H1 (cell line): Measurements from ENCODE around the gene PLIN1. TPM values are rescaled to one million over a fixed set of nuclear protein-coding genes. Genes with fewer than 3 reads are reported as not detected.

Source experiments
- CTCF ChIA-PET: fragments of 300-600 bp; sonication (Branson Sonifier 250); formaldehyde crosslinking; loops from one replicate; lab custom pipeline; 2021; ENCODE audit not compliant: partially characterized antibody; lab: Charles Lee
- POLR2A ChIA-PET: fragments of 300-600 bp; sonication (Branson Sonifier 250); formaldehyde crosslinking; loops from one replicate; lab custom pipeline; 2021; ENCODE audit warnings: inconsistent platforms; ENCODE audit not compliant: partially characterized antibody; lab: Charles Lee
- DNase-seq, 2 experiments: peaks; one replicate each; pipeline versions ENCODE4 v3.0.0 to v3.0.0-alpha.2; 2010 to 2022; ENCODE audit warnings: low spot score in 2 of 2, low read depth in 1 of 2, mixed read lengths in 1 of 2
- FAIRE-seq: peaks from 2 replicates; lab custom pipeline; 2011; peaks lifted over from hg19 to GRCh38; lab: Jason Lieb, UNC
- H2AFZ ChIP-seq: 2 replicates; pipeline ENCODE4 v1.8.1; 2012; ENCODE audit warnings: low read length, inconsistent platforms
- H2AK5ac ChIP-seq: 2 replicates; pipeline ENCODE4 v1.6.1; 2013; ENCODE audit warnings: low read depth, low read length
- H2BK120ac ChIP-seq: replicated peaks from 2 replicates; pipeline ENCODE3; 2013; ENCODE audit warnings: low read depth, low read length, inconsistent platforms
- H2BK12ac ChIP-seq: 2 replicates; pipeline ENCODE4 v1.6.1; 2013; ENCODE audit warnings: low read depth, low read length
- H2BK15ac ChIP-seq: 2 replicates; pipeline ENCODE4 v1.6.1; 2013; ENCODE audit warnings: low read length
- H2BK20ac ChIP-seq: 2 replicates; pipeline ENCODE4 v1.6.1; 2013; ENCODE audit warnings: low read length
- H2BK5ac ChIP-seq: 2 replicates; pipeline ENCODE4 v1.6.1; 2013; ENCODE audit warnings: low read depth, low read length
- H3K14ac ChIP-seq: 2 replicates; pipeline ENCODE4 v1.6.1; 2013; ENCODE audit warnings: inconsistent platforms; ENCODE audit not compliant: insufficient read length
- H3K18ac ChIP-seq: 2 replicates; pipeline ENCODE4 v1.6.1; 2013; ENCODE audit warnings: low read length; ENCODE audit errors: extremely low read depth
- H3K23ac ChIP-seq: 2 replicates; pipeline ENCODE4 v1.6.1; 2013; ENCODE audit warnings: inconsistent platforms; ENCODE audit not compliant: insufficient read length
- H3K23me2 ChIP-seq: 2 replicates; pipeline ENCODE4 v1.6.1; 2013; ENCODE audit warnings: low read depth, low read length
- H3K27ac ChIP-seq: 2 replicates; pipeline ENCODE4 v1.6.1; 2011; ENCODE audit warnings: low read depth, low read length, inconsistent platforms
- H3K27me3 ChIP-seq, 4 experiments: replicated peaks in 1 of 4; 1 replicate in 1 of 4; 2 replicates in 3 of 4; pipeline versions ENCODE4 v1.6.1 to v1.8.1; 2011 to 2013; ENCODE audit warnings: low read length in 3 of 4, mild to moderate bottlenecking in 3 of 4, inconsistent platforms in 2 of 4, mixed read lengths in 2 of 4, moderate library complexity in 1 of 4; ENCODE audit not compliant: control insufficient read depth in 3 of 4, insufficient read depth in 3 of 4; ENCODE audit errors: extremely low read depth in 1 of 4
- H3K36me3 ChIP-seq, 4 experiments: 2 replicates each; pipeline versions ENCODE4 v1.6.1 to v1.8.1; 2011 to 2013; ENCODE audit warnings: mild to moderate bottlenecking in 4 of 4, low read length in 3 of 4, moderate library complexity in 2 of 4, control low read depth in 1 of 4, inconsistent platforms in 1 of 4; ENCODE audit not compliant: insufficient read depth in 4 of 4, control insufficient read depth in 2 of 4
- H3K4ac ChIP-seq: replicated peaks from 2 replicates; pipeline ENCODE3; 2013; ENCODE audit warnings: low read length, low read depth, mixed read lengths, inconsistent platforms; ENCODE audit not compliant: insufficient read length
- H3K4me1 ChIP-seq, 4 experiments: replicated peaks in 1 of 4; 1 replicate in 1 of 4; 2 replicates in 3 of 4; pipeline versions ENCODE4 v1.6.1 to v1.8.1; 2011 to 2013; ENCODE audit warnings: low read length in 3 of 4, inconsistent platforms in 2 of 4, mixed read lengths in 1 of 4; ENCODE audit not compliant: insufficient read depth in 4 of 4, control insufficient read depth in 3 of 4
- H3K4me2 ChIP-seq, 2 experiments: 2 replicates each; pipeline versions ENCODE4 v1.6.1 to v1.8.1; 2011 to 2013; ENCODE audit warnings: low read depth in 2 of 2, low read length in 2 of 2, control low read depth in 1 of 2, inconsistent platforms in 1 of 2, mild to moderate bottlenecking in 1 of 2; ENCODE audit not compliant: insufficient read depth in 1 of 2
- H3K4me3 ChIP-seq, 4 experiments: fragments of 200-600, 300-600 bp in 1 of 4; sonication (generic), shearing (Covaris generic), sonication (Bioruptor Twin) in 1 of 4; 2 replicates each; pipeline versions ENCODE4 v1.5.1 to v1.8.1; 2011 to 2016; ENCODE audit warnings: low read length in 4 of 4, low read depth in 3 of 4, control low read depth in 2 of 4, inconsistent platforms in 2 of 4, mild to moderate bottlenecking in 2 of 4, mixed read lengths in 1 of 4, moderate library complexity in 1 of 4; ENCODE audit not compliant: insufficient read depth in 2 of 4; ENCODE audit errors: extremely low read depth in 1 of 4
- H3K56ac ChIP-seq: replicated peaks from 2 replicates; pipeline ENCODE3; 2013; ENCODE audit warnings: low read depth, mild to moderate bottlenecking, mixed read lengths, low read length, inconsistent platforms; ENCODE audit not compliant: insufficient read length
- H3K79me1 ChIP-seq: 2 replicates; pipeline ENCODE4 v1.6.1; 2013; ENCODE audit warnings: low read depth, low read length, control low read depth
- H3K79me2 ChIP-seq, 2 experiments: 2 replicates each; pipeline versions ENCODE4 v1.6.1 to v1.8.1; 2012 to 2013; ENCODE audit warnings: low read length in 2 of 2, mild to moderate bottlenecking in 2 of 2, inconsistent platforms in 1 of 2; ENCODE audit not compliant: insufficient read depth in 2 of 2, control insufficient read depth in 1 of 2
- H3K9ac ChIP-seq, 4 experiments: replicated peaks in 1 of 4; 1 replicate in 1 of 4; 2 replicates in 3 of 4; pipeline versions ENCODE4 v1.6.1 to v1.8.1; 2011 to 2013; ENCODE audit warnings: low read depth in 3 of 4, low read length in 3 of 4, control low read depth in 2 of 4, mild to moderate bottlenecking in 2 of 4, moderate library complexity in 2 of 4, inconsistent platforms in 1 of 4; ENCODE audit errors: extremely low read depth in 1 of 4
- H3K9me3 ChIP-seq, 2 experiments: 2 replicates each; pipeline versions ENCODE4 v1.6.1 to v1.8.1; 2012 to 2013; ENCODE audit warnings: mild to moderate bottlenecking in 2 of 2, moderate library complexity in 2 of 2, control low read depth in 1 of 2, inconsistent platforms in 1 of 2, low read depth in 1 of 2, low read length in 1 of 2, mixed read lengths in 1 of 2; ENCODE audit not compliant: insufficient read depth in 2 of 2
- H4K20me1 ChIP-seq, 2 experiments: replicated peaks in 1 of 2; 2 replicates each; pipeline versions ENCODE3 to v1.8.1; 2011 to 2013; ENCODE audit warnings: inconsistent platforms in 2 of 2, low read length in 2 of 2, mild to moderate bottlenecking in 1 of 2; ENCODE audit not compliant: insufficient read depth in 2 of 2, control insufficient read depth in 1 of 2
- H4K5ac ChIP-seq: 2 replicates; pipeline ENCODE4 v1.6.1; 2013; ENCODE audit warnings: low read length, low read depth, mixed read lengths, inconsistent platforms; ENCODE audit not compliant: insufficient read length
- H4K8ac ChIP-seq: 2 replicates; pipeline ENCODE4 v1.8.0; 2013; ENCODE audit warnings: mild to moderate bottlenecking, moderate library complexity, low read length, inconsistent platforms; ENCODE audit not compliant: insufficient read depth; ENCODE audit errors: extremely low read depth
- H4K91ac ChIP-seq: replicated peaks from 2 replicates; pipeline ENCODE3; 2013; ENCODE audit warnings: low read length, mixed read lengths, inconsistent platforms; ENCODE audit not compliant: insufficient read length
- RNF2 ChIP-seq: fragments of 200-900, 300-1000 bp; sonication (generic); IDR thresholded peaks from 2 replicates; pipeline ENCODE4 v1.7.1; 2016; ENCODE audit warnings: borderline replicate concordance, low read depth, mild to moderate bottlenecking, antibody characterized with exemption, low read length; ENCODE audit not compliant: poor library complexity, severe bottlenecking; ENCODE audit errors: missing control alignments
- RXRA ChIP-seq: IDR thresholded peaks from 2 replicates; pipeline ENCODE4 v1.6.1; 2011; ENCODE audit warnings: low read depth, mild to moderate bottlenecking, low read length, moderate library complexity; ENCODE audit not compliant: insufficient read depth
- SIX5 ChIP-seq: IDR thresholded peaks from 2 replicates; pipeline ENCODE4 v1.6.1; 2011; ENCODE audit warnings: mild to moderate bottlenecking, low read depth, low read length
- WGBS, 2 experiments: shearing (Covaris generic) in 1 of 2; methylation state at CpG; one replicate each; pipeline versions ENCODE4 v1.1.6 to v1.1.7; 2013 to 2015; ENCODE audit warnings: low lambda C conversion rate in 2 of 2, mixed read lengths in 2 of 2, inconsistent platforms in 1 of 2, low coverage in 1 of 2, missing lambda C conversion rate in 1 of 2; ENCODE audit not compliant: insufficient replicate concordance in 2 of 2, insufficient coverage in 1 of 2, insufficient read length in 1 of 2; ENCODE audit errors: extremely low coverage in 1 of 2, missing lambda C conversion rate in 1 of 2; 5-methylcytosine and 5-hydroxymethylcytosine counted together
- polyA plus RNA-seq, 7 experiments: library from polyadenylated mRNA; depleted of rRNA in 3 of 7; stranded (reverse) in 5 of 7; unstranded in 2 of 7; fragments of >200 nt in 5 of 7; fragments of 200-250 nt in 2 of 7; gene quantifications; 1 replicate in 5 of 7; 2 replicates in 1 of 7; 4 replicates in 1 of 7; pipeline versions ENCODE4 v1.2.1 to v1.2.3, GENCODE V29; 2011 to 2013; ENCODE audit warnings: missing spikeins in 2 of 7, mixed read lengths in 2 of 7
- total RNA-seq: library from RNA; stranded (reverse); fragmentation: NEBNext Ultra II Directional; extraction: Animal tissue kit (Norgen Biotek cat#: 25700); gene quantifications from 2 replicates; pipeline ENCODE4 v1.2.1, GENCODE V29; 2021

PLIN1 gene
- total and polyA plus RNA-seq, 2 of the 8 experiments (the other 6 are each of a cell fraction or from before 2014, with no cell fraction given) = 0.33 TPM; not detected in 1

DNA sequence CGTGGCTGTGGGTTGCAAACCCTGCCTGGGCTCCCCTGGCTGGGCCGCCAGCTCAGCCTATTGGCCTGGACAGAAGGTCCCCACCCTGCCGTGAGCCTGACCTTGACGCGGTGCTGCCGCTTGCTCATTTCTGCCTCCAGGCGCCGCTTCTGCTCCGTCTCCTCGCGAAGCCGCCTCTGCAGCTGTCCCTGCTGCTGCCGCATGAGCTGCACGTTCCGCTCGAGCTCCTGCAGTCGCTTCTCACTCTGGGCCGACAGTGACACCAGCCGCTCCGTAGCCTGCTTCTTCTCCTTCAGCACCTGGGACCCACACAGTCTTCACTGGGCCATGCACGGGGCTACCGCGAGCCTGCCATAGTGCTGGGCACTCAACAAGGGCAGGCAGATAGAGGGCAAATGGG lies 45.6 kb downstream of the PLIN1 start:
- CTCF ChIA-PET = no interaction called here
- H3K9me3 ChIP-seq = peaks cover 14 to 40% of the 10 kb centered on the region in 2 experiments; a peak in 3 of 4 replicates
- H4K91ac ChIP-seq = no peak overlapping the region
- H2AK5ac ChIP-seq = no peak overlapping the region
- H3K4me1 ChIP-seq = no peaks in the 10 kb centered on the region
- H2BK5ac ChIP-seq = no peak overlapping the region
- H3K27me3 ChIP-seq = no peaks in the 10 kb centered on the region; a peak in 1 of 7 replicates
- no peaks in the 10 kb centered on the region for H3K79me1 ChIP-seq
- TF ChIP-seq RXRA (no peak), RNF2 (no peak), SIX5 (no peak)
- TF ChIP-seq, all 59 proteins: peak for 0
- H3K79me2 ChIP-seq = no peaks in the 10 kb centered on the region
- no peak overlapping the region for H2BK15ac ChIP-seq
- H3K36me3 ChIP-seq = peaks cover 26 to 61% (median 46%) of the 10 kb centered on the region in 4 experiments
- no peak overlapping the region for H3K14ac ChIP-seq
- H2BK120ac ChIP-seq = no peak overlapping the region
- no peak overlapping the region for H3K23ac ChIP-seq
- no peak overlapping the region for H4K5ac ChIP-seq
- 93% methylated on average over 23 of the region's 23 CpGs; no CpG with 5 or more reads in 1 of the 2 experiments for WGBS, 2 experiments
- no peak overlapping the region for H3K18ac ChIP-seq
- no peak overlapping the region for H3K27ac ChIP-seq
- H3K4ac ChIP-seq = no peak overlapping the region
- DNase-seq (no peak), FAIRE-seq (no peak)
- no peak overlapping the region for H3K56ac ChIP-seq
- no peak overlapping the region for H3K9ac ChIP-seq
- no peak overlapping the region for H2AFZ ChIP-seq
- H3K4me2 ChIP-seq = no peak overlapping the region
- no peaks in the 10 kb centered on the region for H3K23me2 ChIP-seq
- peaks cover 0 to 8% of the 10 kb centered on the region in 2 experiments for H4K20me1 ChIP-seq
- H3K4me3 ChIP-seq = no peak overlapping the region
- POLR2A ChIA-PET = interaction anchor here (2.1 kb wide), 1 partner anchor 9 kb away, joined by 9 read pairs; no protein-coding TSS in a partner anchor
- H2BK20ac ChIP-seq = no peak overlapping the region
- H4K8ac ChIP-seq = no peak overlapping the region
- H2BK12ac ChIP-seq = no peak overlapping the region
